ENCODE results near the gene GPER1.

Gene GPER1

DNA sequence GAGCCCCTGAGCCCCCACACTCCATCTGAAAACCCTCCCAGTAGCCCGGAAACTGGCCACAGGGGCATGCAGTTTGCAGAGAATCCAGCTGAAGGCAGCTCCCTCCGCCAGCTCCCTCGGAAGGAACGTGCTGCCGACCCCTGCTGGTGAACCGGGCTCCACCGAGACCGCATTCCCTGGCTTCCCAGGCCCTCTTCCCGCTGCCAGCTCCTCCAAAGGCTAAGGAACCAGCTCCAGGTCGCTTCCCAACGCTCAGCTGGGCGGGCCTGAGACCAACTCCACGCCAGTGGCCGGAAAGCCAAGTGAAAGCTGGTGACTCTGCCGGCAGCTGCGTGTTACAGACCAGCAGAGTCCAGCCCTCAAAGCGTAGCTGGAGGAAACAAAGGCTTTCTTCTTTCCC lies 35.8 kb downstream of the GPER1 start:
- no peak overlapping the region for H3K4me3 ChIP-seq (ENCODE audit: low read depth, low read length)

DNA sequence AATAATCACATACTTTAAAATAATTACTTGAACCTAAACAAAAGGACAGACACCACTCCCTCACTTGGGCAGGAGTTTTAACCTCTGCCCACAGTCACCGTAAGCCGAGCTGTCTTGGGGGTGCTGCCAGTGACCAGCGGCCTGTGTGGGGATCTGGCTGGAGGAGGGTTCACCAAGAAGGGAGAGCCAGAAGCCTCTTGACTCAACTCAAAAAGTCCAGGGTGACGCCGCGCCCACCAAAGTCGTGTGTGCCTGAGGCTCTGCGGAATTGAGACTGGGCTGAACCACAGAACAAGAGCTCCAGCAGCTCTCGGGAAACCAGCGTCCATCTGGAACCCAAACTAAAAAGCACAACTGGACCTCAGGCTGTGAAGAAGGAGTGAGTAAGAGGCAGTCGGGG lies 36.3 kb downstream of the GPER1 start:
- no peak overlapping the region for H3K4me3 ChIP-seq (ENCODE audit: low read depth, low read length)
- TF ChIP-seq, protein P1, sequence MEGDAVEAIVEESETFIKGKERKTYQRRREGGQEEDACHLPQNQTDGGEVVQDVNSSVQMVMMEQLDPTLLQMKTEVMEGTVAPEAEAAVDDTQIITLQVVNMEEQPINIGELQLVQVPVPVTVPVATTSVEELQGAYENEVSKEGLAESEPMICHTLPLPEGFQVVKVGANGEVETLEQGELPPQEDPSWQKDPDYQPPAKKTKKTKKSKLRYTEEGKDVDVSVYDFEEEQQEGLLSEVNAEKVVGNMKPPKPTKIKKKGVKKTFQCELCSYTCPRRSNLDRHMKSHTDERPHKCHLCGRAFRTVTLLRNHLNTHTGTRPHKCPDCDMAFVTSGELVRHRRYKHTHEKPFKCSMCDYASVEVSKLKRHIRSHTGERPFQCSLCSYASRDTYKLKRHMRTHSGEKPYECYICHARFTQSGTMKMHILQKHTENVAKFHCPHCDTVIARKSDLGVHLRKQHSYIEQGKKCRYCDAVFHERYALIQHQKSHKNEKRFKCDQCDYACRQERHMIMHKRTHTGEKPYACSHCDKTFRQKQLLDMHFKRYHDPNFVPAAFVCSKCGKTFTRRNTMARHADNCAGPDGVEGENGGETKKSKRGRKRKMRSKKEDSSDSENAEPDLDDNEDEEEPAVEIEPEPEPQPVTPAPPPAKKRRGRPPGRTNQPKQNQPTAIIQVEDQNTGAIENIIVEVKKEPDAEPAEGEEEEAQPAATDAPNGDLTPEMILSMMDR (IDR thresholded peaks at IDR 0.05; ENCODE audit: borderline replicate concordance, insufficient read depth, low read depth, low read length): no peak

More for the DNA sequence above, 35.8 kb downstream of the GPER1 start:
- TF ChIP-seq, protein P1 (IDR thresholded peaks at IDR 0.05; ENCODE audit: borderline replicate concordance, insufficient read depth, low read depth, low read length): no peak

GRCh38 chr7:1124816-1125602 lies 37.1 kb downstream of the GPER1 start:
- TF ChIP-seq, protein P1 (IDR thresholded peaks at IDR 0.05; ENCODE audit: borderline replicate concordance, insufficient read depth, low read depth, low read length): no peak
- no peak overlapping the region for H3K4me3 ChIP-seq (ENCODE audit: low read depth, low read length)

GRCh38 chr7:1125603-1125969 lies 37.7 kb downstream of the GPER1 start:
- no peak overlapping the region for H3K4me3 ChIP-seq (ENCODE audit: low read depth, low read length)
- TF ChIP-seq, protein P1 (IDR thresholded peaks at IDR 0.05; ENCODE audit: borderline replicate concordance, insufficient read depth, low read depth, low read length): no peak

- TF ChIP-seq, protein P1 (IDR thresholded peaks at IDR 0.05; ENCODE audit: borderline replicate concordance, insufficient read depth, low read depth, low read length): no peak
- no peak overlapping the region for H3K4me3 ChIP-seq (ENCODE audit: low read depth, low read length)
These were observed 39.1 kb downstream of the GPER1 start for GRCh38 chr7:1127001-1127400.

DNA sequence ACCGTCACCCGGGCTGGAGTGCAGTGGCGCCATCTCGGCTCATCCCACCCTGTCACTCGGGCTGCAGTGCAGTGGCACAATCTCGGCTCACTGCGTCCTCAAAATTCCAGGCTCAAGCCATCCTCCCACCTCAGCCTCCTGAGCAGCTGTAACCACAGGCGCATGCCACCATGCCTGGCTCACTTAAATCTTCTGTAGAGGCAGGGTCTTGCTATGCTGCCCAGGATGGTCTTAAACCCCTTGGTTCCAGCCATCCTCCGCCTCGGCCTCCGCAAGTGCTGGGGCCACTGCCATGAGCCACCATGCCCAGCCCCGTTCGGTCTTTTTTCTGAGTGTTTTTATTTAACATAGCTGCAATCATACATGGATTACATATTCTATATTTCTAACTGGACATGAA lies 41.5 kb downstream of the GPER1 start:
- H3K4me3 ChIP-seq (ENCODE audit: low read depth, low read length): no peak overlapping the region
- TF ChIP-seq, protein P1 (IDR thresholded peaks at IDR 0.05; ENCODE audit: borderline replicate concordance, insufficient read depth, low read depth, low read length): no peak

All from GM12875 (cell line).